HepG2 (cell line): ENCODE data around the gene RNF40. TPM values are rescaled to one million over a fixed set of nuclear protein-coding genes. Genes with fewer than 3 reads are reported as not detected.
A peak's percentile ranks its signal among the peaks of the same experiment; 100 is the strongest.

Source experiments
- CCAR2 ChIP-seq: fragments of 200-400 bp; formaldehyde crosslinking; optimal IDR thresholded peaks from 2 replicates; pipeline ENCODE3; 2018; ENCODE audit warnings: low read depth, mild to moderate bottlenecking, low read length, moderate library complexity
- NR2F6 ChIP-seq, 2 experiments: IDR thresholded peaks; 2 replicates each; pipeline ENCODE4 v1.6.1; 2016; ENCODE audit warnings: antibody characterized with exemption in 1 of 2, mild to moderate bottlenecking in 1 of 2
- POLR2G ChIP-seq: fragments of 200-400 bp; formaldehyde crosslinking; IDR thresholded peaks from 2 replicates; pipeline ENCODE4 v1.6.1; 2018; ENCODE audit warnings: mild to moderate bottlenecking, low read depth, low read length, moderate library complexity
- ZBTB7B ChIP-seq: sonication (generic); formaldehyde crosslinking; IDR thresholded peaks from 2 replicates; pipeline ENCODE4 v1.4.0; 2020; ENCODE audit warnings: missing genetic modification reagents
- ZNF33B ChIP-seq: sonication (generic); formaldehyde crosslinking; IDR thresholded peaks from 2 replicates; pipeline ENCODE4 v1.5.1; 2020; ENCODE audit warnings: mild to moderate bottlenecking, missing genetic modification reagents
- ZNF83 ChIP-seq: sonication (generic); formaldehyde crosslinking; IDR thresholded peaks from 2 replicates; pipeline ENCODE4 v1.4.0; 2020; ENCODE audit warnings: missing genetic modification reagents, mild to moderate bottlenecking, borderline replicate concordance
- polyA plus RNA-seq, 8 experiments: library from polyadenylated mRNA; depleted of rRNA in 3 of 8; stranded (reverse) in 7 of 8; unstranded in 1 of 8; fragments of >200 nt; fragmentation: Illumina TruSeq in 4 of 8; extraction: Trizol in 4 of 8; gene quantifications; 2 replicates each; pipeline versions ENCODE4 v1.2.1 to v1.2.3, GENCODE V29; 2011 to 2016; ENCODE audit warnings: low read depth in 4 of 8, missing spikeins in 1 of 8, mixed read lengths in 1 of 8; ENCODE audit not compliant: insufficient read depth in 1 of 8
- total RNA-seq, 5 experiments: library from RNA; depleted of rRNA; stranded (reverse); fragments of >200 nt; fragmentation: Illumina TruSeq; extraction: Trizol; gene quantifications; 2 replicates each; pipeline ENCODE4 v1.2.3, GENCODE V29; 2016; ENCODE audit warnings: low read depth in 1 of 5
- TF ChIP-seq, protein P1 (sequence below): IDR thresholded peaks from 2 replicates; pipeline ENCODE4 v1.6.1; 2016; ENCODE audit warnings: control low read depth
- TF ChIP-seq, protein P2 (sequence below): sonication (generic); formaldehyde crosslinking; IDR thresholded peaks from 2 replicates; pipeline ENCODE4 v1.4.0; 2020; ENCODE audit warnings: missing genetic modification reagents, mild to moderate bottlenecking, borderline replicate concordance

The RNF40 gene
- total and polyA plus RNA-seq, 2 of the 13 experiments (the other 11 are each of a cell fraction or from before 2014, with no cell fraction given) = 84.0 to 85.6 TPM

DNA sequence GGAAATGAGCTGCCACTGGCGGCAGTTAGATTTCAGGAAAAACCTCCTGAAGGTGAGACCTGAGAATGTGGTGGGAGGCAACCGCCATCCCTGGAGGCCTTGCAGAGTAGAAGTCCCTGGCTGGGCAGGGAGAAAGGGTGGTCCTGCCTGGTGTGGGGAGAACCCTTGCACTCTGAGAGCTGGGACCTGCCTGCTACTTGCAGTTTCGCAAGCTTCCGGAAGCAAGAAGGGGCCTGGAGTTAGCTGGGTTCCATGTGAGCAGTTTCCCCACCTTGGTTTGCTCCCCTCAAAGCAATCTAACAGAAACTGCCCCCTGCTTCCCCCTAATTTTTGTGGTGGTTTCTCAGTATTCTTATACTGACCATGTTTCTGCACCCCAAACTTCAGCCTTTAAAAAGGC is 18.4 kb downstream of the RNF40 start (continued):
- TF ChIP-seq ZBTB7B (CRISPR knock-in tag) (0 out of 2 replicates have a peak, but pooled peaks have one; percentile 22), POLR2G (0 out of 2 replicates have a peak, but pooled peaks have one; percentile 21), NR2F6 (IDR thresholded peaks at IDR 0.05) (no peak), NR2F6 (CRISPR knock-in tag; IDR thresholded peaks at IDR 0.05) (no peak), ZNF83 (CRISPR knock-in tag) (no peak), CCAR2 (no peak), ZNF33B (no peak)
- TF ChIP-seq, protein P1, sequence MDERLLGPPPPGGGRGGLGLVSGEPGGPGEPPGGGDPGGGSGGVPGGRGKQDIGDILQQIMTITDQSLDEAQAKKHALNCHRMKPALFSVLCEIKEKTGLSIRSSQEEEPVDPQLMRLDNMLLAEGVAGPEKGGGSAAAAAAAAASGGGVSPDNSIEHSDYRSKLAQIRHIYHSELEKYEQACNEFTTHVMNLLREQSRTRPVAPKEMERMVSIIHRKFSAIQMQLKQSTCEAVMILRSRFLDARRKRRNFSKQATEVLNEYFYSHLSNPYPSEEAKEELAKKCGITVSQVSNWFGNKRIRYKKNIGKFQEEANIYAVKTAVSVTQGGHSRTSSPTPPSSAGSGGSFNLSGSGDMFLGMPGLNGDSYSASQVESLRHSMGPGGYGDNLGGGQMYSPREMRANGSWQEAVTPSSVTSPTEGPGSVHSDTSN (CRISPR knock-in tag) = no peak
- TF ChIP-seq, protein P2, sequence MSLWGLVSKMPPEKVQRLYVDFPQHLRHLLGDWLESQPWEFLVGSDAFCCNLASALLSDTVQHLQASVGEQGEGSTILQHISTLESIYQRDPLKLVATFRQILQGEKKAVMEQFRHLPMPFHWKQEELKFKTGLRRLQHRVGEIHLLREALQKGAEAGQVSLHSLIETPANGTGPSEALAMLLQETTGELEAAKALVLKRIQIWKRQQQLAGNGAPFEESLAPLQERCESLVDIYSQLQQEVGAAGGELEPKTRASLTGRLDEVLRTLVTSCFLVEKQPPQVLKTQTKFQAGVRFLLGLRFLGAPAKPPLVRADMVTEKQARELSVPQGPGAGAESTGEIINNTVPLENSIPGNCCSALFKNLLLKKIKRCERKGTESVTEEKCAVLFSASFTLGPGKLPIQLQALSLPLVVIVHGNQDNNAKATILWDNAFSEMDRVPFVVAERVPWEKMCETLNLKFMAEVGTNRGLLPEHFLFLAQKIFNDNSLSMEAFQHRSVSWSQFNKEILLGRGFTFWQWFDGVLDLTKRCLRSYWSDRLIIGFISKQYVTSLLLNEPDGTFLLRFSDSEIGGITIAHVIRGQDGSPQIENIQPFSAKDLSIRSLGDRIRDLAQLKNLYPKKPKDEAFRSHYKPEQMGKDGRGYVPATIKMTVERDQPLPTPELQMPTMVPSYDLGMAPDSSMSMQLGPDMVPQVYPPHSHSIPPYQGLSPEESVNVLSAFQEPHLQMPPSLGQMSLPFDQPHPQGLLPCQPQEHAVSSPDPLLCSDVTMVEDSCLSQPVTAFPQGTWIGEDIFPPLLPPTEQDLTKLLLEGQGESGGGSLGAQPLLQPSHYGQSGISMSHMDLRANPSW (CRISPR knock-in tag) = no peak
